Body of pancreas (tissue), 4 donors: ENCODE data around the gene INAFM1.

ENCODE experiments used
- POLR2A ChIP-seq, 3 donors: fragments of 450-650 bp; IDR thresholded peaks; one replicate each; pipeline ENCODE4 v1.6.1; 2016; ENCODE audit warnings: antibody characterized with exemption in 3 of 3, mild to moderate bottlenecking in 2 of 3
- TF ChIP-seq, protein P1 (sequence below), 7 experiments: fragments of 450-650 bp in 4 of 7; fragments of 200-600 bp in 3 of 7; sonication (generic) in 3 of 7; IDR thresholded peaks; one replicate each; pipeline ENCODE4 v1.5.1; 2016 to 2019; ENCODE audit warnings: antibody characterized with exemption in 7 of 7

DNA sequence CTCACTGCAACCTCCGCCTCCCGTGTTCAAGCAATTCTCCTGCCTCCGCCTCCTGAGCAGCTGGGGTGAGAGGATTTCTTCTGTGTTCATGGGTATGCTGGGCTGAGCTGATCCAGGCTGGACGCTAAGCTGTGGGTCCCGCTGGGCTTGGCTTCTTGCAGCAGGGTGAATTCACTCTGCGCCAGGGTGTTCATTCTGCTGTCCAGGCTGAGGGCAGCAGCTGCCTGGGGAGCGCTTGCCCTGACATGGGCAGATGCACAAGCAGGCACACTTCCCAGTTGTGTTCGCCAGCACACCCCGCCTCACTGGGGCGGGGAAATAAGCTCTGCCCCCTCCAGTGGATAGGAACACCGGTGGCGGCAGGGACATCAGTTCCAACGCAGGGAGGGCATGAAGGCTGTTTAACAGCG, 7.3 kb upstream of the INAFM1 start:
- TF ChIP-seq, protein P1, sequence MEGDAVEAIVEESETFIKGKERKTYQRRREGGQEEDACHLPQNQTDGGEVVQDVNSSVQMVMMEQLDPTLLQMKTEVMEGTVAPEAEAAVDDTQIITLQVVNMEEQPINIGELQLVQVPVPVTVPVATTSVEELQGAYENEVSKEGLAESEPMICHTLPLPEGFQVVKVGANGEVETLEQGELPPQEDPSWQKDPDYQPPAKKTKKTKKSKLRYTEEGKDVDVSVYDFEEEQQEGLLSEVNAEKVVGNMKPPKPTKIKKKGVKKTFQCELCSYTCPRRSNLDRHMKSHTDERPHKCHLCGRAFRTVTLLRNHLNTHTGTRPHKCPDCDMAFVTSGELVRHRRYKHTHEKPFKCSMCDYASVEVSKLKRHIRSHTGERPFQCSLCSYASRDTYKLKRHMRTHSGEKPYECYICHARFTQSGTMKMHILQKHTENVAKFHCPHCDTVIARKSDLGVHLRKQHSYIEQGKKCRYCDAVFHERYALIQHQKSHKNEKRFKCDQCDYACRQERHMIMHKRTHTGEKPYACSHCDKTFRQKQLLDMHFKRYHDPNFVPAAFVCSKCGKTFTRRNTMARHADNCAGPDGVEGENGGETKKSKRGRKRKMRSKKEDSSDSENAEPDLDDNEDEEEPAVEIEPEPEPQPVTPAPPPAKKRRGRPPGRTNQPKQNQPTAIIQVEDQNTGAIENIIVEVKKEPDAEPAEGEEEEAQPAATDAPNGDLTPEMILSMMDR (IDR thresholded peaks at IDR 0.05), result no peak
- peak in 1 of 3 donors; percentile 8 for TF ChIP-seq POLR2A (IDR thresholded peaks at IDR 0.05)
